NCI-H748 (cell line): ENCODE results near the gene PARD3.
A peak's percentile ranks its signal among the peaks of the same experiment; 100 is the strongest.
"Not testable (repeated sequence)": the region's sequence is repeated elsewhere in the genome, so short reads cannot be mapped to it uniquely, and the experiment has no call there.

Experiments used
- DNase-seq: peaks from one replicate; lab custom pipeline; 2025; ENCODE audit not compliant: unreplicated experiment; lab: John Stamatoyannopoulos, UW

Gene PARD3

DNA sequence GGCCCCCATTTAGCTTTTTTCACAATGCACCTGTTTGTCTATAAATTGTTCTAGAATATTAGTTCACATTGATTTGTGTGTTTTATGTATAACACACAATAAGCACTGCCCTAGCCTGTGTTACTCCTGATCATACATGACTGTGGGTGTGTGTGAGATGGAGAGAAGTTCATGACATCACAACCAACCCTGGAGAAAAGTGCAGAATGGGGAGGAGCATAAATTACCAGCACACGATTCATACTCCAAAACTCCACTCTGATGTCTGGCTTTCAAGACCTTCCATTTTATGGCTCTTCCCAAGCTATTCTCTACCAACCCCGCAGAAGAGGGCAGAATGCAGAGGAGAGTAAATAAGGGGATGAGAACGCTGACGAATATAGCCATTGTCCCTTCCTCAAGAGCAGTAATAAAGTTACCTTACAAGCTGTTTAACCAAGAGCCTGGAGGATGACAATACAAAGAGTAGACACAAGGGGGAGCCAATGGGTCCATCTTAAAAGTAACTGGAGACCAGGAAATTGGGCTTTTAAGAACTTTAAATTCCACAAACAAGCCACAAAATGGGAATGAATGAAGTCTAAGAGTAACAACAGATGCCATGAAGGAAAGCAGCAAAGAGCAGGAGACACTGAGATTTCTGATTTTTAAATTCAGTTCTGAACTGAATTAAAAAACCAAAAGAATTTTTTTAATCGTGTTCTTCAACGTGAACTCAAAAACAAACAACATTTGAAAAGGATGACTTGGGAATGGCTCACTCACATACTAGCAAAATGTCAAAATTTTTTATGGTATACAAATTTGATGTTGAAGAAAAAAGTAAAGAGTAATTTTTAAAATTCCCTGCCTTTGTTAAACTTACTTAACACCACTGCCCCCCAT lies 159.6 kb downstream of the PARD3 start:
- peak; percentile 57 for DNase-seq

DNA sequence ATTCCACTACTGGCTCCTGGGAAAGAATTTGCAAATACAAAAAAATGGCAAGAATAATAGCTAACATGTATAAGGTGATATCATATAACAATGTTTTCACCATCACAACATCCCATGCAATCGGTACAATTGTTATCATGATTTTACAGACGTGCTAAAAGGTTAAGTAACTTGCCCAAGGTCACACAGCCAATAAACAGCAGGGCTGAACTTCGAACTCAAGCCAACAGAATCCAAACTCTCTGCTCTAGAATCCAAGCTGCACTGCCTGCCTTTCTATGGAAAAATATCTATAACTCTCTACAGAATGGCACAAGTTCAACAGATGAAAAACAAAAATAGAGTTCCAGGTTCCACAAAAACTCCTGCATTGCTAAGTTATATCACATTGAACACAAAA lies 160.9 kb downstream of the PARD3 start:
- DNase-seq: no peak

DNA sequence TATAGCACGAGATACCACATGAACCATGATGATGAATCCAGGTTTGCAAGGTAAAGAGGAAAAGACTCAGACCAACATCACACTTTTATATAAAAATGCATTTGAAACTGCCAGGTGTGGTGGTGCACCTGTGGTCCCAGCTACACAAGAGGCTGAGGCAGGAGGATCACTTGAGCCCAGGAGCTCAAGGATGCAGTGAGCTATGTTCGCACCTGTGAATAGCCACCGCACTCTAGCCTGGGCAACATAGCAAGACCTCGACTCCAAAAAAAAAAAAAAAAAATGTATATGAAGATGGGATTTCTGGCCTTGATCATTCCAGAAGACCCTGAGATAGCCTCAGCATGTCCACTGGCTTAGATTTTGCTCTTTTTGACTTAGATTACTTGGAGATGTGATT lies 161.6 kb downstream of the PARD3 start:
- no peak for DNase-seq

DNA sequence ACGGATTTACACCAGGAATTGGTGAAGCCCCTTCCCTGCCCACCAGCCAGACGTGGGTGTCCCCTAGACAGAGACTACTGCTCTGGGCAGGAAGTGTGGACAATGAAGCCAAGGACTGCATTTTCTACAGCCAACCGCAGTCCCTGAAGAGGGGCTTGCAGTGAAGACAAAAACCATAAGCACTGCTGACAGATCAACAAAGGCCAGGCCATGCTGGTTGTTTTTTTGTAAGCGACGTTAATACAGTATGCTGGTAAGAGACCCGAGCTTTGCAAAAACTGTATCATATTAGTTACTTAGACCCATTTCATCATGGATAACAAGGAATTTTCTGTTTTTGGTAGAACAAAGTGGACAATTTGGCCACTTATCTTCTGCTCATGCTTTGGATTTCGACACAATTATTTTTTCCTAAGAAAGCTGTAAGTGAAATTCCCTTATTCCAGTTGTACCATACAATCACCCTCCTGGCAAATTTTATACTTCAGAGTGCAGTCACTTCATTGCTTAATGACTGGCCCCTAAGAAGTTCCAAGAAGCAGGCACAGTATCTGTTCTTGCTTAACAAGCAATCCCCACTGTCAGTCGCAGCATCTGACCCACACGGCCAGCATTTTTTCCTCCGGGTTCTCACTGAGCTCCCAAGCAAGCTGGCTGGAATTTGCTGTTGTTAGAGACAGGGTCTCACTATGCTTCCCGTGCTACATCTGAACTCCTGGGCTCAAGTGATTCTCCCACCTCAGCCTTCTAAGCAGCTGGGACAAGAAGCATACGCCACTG lies 163.5 kb downstream of the PARD3 start:
- DNase-seq: no peak

DNA sequence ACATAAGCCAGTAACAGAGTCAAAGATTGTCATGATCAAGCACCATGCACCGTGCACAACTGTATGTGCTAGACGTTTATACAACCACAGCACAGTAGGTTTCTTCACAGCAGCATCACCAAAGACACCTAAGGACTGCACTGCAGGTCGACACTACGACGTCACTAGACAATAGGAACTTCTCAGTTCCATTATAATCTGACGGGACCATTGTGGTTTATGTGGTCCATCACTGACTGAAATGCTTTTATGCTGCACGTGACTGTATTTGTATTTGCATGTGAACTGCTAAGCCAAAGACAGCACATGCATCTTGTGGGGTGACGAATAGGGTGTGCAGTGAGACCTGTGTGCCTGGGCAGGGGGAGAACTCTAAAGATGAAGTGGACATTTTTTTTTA lies 164.9 kb downstream of the PARD3 start:
- DNase-seq: no peak

DNA sequence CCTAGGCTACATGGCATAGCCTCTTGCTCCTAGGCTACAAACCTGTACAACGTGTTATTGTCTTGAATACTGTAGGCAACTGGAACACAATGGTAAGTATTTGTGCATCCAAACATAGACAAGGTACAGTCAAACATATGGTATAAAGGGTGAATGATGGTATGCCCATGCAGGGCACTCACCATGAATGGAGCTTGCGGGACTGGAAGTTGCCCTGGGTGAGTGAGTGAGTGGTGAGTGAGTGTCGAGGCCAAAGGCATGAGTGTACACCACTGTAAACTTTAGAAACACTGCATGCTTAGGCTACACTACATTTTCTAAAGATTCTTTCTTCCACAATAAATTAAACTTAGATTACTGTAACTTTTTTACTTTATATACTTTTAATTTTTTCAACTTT lies 165.7 kb downstream of the PARD3 start:
- DNase-seq: no peak

DNA sequence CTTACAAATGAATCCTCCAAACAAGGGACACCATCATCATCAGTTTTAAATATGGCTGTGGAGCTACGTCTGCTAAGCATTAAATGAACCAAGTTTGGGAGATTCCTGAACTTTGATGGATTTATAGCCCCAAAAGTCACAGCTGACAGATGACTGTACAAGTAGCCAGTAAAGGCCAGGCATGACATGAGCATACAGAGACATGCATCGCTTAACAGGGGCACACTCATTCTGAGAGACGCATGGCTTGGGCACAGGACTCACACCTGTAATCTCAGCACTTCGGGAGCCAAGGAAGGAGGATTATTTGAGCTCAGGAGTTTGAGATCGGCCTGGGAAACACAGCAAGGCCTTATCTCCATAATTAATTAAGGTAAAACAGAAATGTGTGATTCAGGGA lies 166.2 kb downstream of the PARD3 start:
- no peak for DNase-seq

DNA sequence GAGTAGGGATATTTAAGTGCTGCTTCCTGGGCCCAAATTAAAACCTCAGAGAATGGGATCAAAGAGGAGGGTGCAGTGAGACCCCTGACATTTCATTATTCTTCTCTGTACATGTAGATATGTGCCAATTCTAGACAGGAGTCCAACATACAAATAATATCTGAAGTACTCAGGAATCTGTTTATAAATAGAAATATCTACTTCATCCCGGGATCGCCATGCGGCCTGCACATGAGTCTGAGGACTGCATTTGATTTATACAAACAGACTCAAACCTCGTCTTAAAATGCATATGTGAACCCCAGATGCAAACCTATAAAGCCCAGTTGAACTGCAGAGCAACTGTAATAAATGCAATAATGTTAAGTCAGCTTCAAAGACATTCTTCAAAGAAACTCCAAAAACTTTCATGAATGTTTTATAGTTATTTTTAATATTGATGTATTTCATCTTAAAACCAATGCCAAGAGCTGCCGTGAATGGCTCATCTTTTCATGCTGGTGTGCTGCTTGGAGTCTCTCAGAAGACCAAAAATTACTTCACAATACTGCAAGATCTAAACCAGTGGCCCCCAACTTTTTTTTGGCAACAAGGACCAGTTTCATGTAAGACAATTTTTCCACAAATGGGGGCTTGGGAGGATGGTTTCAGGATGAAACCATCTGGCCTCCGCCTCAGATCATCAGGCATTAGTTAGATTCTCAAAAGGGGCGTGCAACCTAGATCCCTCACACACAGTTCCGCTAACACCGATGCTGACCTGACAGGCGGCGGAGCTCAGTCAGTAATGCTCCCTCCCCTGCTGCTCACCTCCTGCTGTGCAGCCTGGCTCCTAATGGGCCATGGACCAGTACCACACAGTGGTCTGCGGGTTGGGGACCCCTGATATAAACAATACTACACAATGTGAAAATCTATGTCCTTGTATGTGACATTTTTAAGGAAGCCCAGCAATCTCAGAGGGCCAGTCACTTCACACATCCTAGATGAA lies 166.9 kb downstream of the PARD3 start:
- no peak for DNase-seq

DNA sequence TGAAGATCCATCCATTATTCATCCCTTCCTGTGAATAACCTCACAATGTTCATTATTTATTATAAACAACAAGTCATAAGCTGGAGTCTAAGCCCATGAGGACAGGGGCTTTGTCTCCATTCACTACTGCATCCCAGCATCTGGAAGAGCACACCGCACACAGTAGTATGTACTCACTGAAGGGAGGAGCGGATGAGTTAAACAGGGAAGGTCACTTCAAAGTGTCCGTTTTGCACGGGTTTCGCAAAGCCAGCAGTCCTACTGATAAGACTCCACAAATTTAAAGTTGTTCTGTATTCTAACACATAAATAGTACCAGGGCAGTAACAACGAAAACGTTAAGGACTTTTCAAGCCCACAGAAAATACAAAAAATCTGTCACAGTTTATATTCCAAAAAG lies 167.9 kb downstream of the PARD3 start:
- no peak for DNase-seq

DNA sequence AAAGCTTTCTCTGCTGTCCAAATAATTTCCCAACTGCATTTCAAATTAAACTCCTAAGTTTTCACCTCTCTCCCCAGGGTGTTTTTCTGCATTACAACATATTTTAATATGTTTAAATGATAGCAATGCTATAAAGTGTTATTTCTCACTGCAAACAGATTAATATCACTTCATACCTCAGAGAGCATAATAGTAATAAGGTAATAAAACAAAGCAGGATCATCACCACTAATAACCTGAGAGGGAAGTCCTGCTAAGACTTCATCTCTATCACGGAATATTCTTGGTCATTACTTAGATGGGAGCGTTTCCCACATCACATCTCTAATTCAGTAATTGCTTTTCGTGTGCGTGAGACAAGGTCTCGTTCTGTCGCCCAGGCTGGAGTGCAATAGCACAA lies 168.8 kb downstream of the PARD3 start:
- no peak for DNase-seq

DNA sequence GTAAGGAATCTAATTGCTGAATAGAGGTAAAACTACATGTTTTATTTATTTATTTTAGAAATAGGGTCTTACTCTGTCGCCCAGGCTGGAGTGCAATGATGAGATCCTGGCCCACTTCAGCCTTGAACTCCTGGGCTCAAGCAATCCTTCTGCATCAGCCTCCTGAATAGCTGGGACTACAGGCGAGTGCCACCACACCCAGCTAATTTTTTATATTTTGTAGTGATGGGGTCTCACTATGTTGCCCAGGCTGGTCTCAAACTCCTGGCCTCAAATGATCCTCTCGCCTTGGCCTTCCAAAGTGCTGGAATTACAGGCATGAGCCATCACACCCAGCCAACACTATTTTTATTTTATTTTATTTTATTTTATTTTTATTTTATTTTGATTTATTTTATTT lies 170.3 kb downstream of the PARD3 start:
- DNase-seq: not testable (repeated sequence)

DNA sequence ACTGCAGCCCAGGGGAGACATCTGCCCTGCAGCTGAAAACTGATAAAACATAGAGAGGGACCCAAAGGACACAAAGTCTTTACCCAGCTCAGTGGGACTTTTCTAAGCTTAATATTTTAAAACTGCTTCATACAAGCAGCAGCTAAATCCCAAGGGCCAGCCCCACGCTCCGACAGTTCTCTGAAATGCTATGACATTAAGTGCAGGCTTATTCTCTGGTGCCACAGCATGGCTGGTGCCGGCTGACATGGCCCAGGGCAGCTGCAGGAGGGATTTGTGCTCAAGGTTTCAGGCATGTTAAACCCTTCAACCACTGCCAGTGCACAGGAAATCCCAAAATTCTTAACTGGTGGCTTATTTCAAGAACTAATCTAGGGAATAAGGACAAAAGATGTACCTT lies 170.9 kb downstream of the PARD3 start:
- no peak for DNase-seq

DNA sequence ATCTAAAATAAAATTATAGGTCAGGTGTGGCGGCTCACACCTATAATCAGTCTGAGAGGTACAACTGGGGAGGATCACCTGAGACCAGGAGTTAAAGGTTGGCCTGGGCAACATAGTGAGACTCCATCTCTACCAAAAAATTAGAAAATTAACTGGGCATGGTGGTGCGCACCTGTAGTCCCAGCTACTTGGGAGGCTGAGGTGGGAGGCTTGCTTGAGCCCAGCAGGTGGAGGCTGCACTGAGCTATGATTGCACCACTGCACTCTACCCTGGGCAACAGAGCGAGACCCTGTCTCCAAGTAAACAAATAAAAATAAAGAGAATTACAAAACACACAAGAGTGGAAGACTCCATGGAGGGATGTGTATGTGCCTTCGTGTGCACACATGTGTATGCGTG lies 171.5 kb downstream of the PARD3 start:
- no peak for DNase-seq

DNA sequence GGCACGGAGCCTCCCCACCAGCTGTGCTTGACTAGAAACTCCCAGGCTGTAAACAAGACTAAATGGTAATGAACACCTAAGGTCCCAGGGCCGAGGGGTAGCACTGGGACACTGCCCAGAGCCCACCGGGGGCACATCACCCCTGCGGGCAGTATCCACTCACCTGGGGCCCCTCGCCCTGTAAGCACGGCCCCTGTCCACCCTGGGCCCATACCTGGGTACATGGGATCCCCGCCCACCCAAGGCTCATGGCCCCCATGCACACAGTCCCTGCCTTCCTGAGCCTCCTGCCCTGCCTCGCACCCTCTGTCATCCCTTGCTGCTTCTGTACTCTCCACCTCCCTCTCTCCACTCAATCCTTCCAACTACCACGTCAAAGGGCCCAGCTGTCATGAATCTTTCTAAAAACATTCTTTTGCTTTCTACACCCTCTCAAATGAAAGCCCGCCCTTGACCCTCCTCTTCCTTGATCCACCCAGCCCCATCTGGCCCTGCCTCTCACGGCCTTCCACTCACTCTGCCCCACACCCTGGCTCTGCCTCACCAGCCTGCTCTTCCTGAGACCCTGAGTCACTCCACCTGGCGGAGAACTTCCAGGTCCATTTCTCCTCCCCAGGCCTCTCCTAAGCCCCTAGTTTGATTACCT lies 173.1 kb downstream of the PARD3 start:
- DNase-seq: no peak

DNA sequence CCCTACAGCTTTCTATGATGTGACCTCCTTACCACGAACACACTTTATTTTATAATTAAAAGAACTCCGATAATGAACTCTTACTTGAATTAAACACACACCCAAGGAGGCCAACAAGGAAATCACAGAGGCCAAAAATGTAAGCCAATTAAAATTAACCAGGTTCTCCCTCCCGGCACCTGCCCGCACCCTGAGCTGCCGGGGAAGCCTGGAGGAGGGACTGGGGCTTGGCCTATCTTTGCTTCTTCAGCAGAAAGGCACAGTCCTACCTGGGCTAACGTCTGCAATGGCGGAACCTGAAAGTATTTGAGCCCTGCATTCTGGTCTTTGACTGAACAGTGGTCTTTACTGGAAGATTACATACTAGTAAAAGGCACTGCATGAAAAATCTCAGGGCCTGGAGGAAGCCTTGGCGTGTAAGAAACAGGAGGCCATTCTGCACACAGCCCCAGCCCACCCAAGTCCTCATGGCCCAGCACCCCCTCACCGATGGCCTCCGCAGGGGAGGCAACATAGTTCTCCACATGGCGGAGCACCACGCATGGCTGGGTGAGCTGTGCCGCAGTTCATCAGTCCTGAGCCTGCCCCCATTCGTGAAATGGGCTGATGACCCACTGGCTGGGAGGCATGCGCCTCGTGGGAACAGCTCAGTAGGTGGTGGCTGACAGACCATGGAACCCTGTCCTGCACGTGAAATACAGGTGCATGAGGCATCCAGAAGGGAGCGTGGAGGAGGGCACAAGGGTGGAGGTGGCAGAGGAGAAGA lies 173.8 kb downstream of the PARD3 start:
- DNase-seq: no peak

DNA sequence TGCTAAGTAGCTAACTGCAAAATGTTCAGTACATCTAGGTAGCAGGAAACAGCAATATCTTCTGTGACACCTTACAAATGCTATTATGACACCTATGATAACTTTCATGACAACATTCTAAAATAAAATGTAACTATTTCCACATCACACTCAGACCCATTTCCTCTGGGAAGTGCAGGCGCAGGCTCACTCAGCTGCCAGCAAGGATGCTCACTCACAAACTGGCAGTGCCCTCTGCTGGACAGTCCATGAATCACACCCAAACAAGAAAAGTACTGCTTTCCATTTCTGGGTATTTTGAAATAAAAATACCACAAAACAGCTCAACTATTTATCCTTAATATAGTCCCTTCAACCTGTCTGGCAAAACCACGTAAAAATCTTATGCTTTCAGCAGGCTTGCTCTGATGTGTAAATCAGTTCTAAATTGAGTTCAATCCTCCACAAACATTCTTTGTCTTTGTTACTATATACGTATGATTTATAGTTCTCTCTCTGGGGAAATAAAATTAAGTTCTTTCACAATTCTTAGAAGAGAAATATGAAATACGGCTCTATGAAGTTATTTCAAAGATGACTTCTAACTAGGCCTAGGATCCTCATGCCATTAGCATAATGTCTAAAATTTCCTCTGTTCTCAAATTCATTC lies 176.6 kb downstream of the PARD3 start:
- DNase-seq: peak; percentile 71

DNA sequence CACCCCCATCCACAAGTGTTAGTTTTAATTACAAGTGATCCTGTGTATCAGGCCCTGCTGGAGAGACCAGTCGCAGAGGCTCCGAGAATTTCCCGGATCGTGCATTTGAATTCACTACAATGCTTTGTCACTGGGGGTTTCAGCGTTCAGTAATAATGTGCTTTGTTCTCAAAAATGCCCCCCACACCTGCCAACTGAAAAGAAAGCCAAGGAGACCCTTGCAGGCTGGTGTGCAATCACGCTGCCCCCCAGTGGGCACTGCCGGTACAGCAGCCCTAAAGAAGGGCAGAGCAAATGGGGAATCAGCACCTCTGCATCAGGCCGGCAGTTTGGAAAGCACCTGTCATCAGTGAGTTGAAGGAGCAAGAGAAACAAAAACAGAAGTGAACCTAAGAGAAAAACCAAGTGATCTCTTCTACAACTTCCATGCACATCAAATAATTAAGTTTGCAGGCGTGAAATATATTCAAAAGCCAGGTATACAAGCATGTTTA lies 177.6 kb downstream of the PARD3 start:
- DNase-seq: peak; percentile 96

DNA sequence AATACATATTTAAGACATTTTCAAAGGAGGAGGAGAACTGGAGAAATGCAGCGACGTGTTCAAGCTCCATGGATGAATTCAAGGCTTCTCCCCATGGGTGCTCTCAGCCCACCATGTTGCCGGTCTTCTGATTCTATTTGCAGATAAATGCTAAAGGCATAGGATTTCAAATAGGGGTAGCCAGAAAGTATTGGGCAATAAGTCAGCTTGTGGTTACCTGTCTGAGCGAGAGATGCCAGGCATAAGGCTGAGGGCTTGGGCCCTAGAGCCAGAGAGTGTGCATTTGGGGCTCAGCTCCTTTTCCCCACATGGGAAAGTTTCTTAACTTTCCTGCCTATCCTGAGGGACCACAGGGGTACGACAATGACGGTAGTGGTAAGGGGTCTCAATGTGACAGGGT lies 180.0 kb downstream of the PARD3 start:
- DNase-seq: no peak

DNA sequence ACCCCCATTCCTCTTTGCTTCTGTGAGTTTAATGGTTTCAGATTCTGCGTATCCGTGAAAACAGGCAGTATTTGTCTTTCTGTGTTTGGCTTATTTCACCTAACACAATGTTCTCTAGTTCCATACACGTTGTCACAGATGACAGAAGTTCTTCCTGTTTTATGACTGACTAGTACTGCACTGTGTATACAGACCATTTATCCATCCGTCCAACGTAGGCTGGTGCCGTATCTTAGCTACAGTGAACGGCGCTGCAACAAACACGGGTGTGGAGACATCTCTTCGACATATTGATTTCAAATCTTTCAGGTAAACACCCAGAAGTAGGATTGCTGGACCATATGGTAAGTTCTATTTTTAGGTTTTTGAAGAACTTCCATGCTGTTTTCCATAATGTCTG lies 181.7 kb downstream of the PARD3 start:
- DNase-seq: peak; percentile 78
